KMS-11 (cell line): ENCODE measurements around the gene TENT5A.
A peak's percentile ranks its signal among the peaks of the same experiment; 100 is the strongest.

Source experiments
- H2AFZ ChIP-seq: fragments of 200-600 bp; sonication (generic); 2 replicates; pipeline ENCODE4 v1.6.1; 2016; ENCODE audit warnings: antibody characterized with exemption, mixed run types, low read depth
- H3K27ac ChIP-seq: fragments of 200-600 bp; sonication (generic); 2 replicates; pipeline ENCODE4 v1.6.1; 2016; ENCODE audit warnings: mild to moderate bottlenecking, mixed run types
- H3K27me3 ChIP-seq: fragments of 200-600 bp; sonication (generic); 2 replicates; pipeline ENCODE4 v1.6.1; 2017; ENCODE audit warnings: mild to moderate bottlenecking, low read depth, mixed run types, moderate library complexity; ENCODE audit not compliant: insufficient read depth
- H3K36me3 ChIP-seq: fragments of 200-600 bp; sonication (generic); 2 replicates; pipeline ENCODE4 v1.6.1; 2017; ENCODE audit warnings: mild to moderate bottlenecking, mixed run types; ENCODE audit not compliant: insufficient read depth
- H3K4me1 ChIP-seq: fragments of 200-600 bp; sonication (generic); 2 replicates; pipeline ENCODE4 v1.6.1; 2016; ENCODE audit warnings: mild to moderate bottlenecking, low read depth, mixed run types; ENCODE audit not compliant: poor library complexity, severe bottlenecking
- H3K4me2 ChIP-seq: fragments of 200-600 bp; sonication (generic); 2 replicates; pipeline ENCODE4 v1.7.0; 2016; ENCODE audit warnings: mild to moderate bottlenecking, mixed run types
- H3K4me3 ChIP-seq: fragments of 200-600 bp; sonication (generic); IDR thresholded peaks from 2 replicates; pipeline ENCODE4 v1.6.1; 2017; ENCODE audit warnings: low read depth, low read length, mixed read lengths; ENCODE audit not compliant: insufficient read depth
- H3K79me2 ChIP-seq: fragments of 200-600 bp; sonication (generic); 2 replicates; pipeline ENCODE4 v1.6.1; 2016; ENCODE audit warnings: low read depth, mixed run types; ENCODE audit not compliant: insufficient read depth
- H3K9ac ChIP-seq: fragments of 200-600 bp; sonication (generic); 2 replicates; pipeline ENCODE4 v1.6.1; 2016; ENCODE audit warnings: mild to moderate bottlenecking, mixed run types
- H4K20me1 ChIP-seq: fragments of 200-600 bp; sonication (generic); 2 replicates; pipeline ENCODE4 v1.6.1; 2016; ENCODE audit warnings: mild to moderate bottlenecking, mixed run types; ENCODE audit not compliant: insufficient read depth
- TF ChIP-seq, protein P1 (sequence below): fragments of 200-600 bp; sonication (generic); conservative IDR thresholded peaks from 2 replicates; pipeline ENCODE4 v1.6.1; 2017; ENCODE audit warnings: low read depth, mild to moderate bottlenecking, antibody characterized with exemption, low read length, moderate library complexity, mixed read lengths

TENT5A gene

GRCh38 chr6:81755551-81755950, 3.1 kb upstream of the TENT5A start:
- Histone ChIP-seq H4K20me1 (no peaks in the 10 kb centered on the region), H3K4me3 (no peak overlapping the region), H3K27me3 (no peaks in the 10 kb centered on the region), H3K79me2 (no peaks in the 10 kb centered on the region), H3K9ac (no peak overlapping the region), H3K27ac (no peak overlapping the region), H3K4me1 (no peaks in the 10 kb centered on the region), H3K4me2 (no peak overlapping the region), H3K36me3 (no peaks in the 10 kb centered on the region), H2AFZ (no peak overlapping the region)
- TF ChIP-seq, protein P1, sequence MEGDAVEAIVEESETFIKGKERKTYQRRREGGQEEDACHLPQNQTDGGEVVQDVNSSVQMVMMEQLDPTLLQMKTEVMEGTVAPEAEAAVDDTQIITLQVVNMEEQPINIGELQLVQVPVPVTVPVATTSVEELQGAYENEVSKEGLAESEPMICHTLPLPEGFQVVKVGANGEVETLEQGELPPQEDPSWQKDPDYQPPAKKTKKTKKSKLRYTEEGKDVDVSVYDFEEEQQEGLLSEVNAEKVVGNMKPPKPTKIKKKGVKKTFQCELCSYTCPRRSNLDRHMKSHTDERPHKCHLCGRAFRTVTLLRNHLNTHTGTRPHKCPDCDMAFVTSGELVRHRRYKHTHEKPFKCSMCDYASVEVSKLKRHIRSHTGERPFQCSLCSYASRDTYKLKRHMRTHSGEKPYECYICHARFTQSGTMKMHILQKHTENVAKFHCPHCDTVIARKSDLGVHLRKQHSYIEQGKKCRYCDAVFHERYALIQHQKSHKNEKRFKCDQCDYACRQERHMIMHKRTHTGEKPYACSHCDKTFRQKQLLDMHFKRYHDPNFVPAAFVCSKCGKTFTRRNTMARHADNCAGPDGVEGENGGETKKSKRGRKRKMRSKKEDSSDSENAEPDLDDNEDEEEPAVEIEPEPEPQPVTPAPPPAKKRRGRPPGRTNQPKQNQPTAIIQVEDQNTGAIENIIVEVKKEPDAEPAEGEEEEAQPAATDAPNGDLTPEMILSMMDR = no peak

DNA sequence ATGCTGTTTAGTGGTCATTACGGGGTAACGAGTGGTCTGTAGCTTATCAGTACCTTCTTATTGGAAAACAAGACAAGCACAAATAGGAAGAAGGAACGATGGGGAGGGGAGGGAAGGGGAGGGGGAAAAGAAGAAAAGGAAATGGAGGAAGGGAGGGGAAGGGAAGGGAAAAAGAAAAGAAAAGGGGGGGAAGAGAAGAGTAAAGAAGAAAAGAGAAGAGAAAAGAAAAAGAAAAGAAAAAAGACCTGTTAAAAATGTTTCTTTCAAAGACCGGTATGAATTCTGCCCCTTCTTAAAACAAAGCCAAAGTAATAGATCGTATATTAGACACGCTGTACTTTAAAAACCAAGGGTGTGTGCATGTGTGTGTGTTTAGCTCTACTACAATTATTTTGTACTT, 2.4 kb upstream of the TENT5A start:
- no peak overlapping the region for H3K4me3 ChIP-seq

DNA sequence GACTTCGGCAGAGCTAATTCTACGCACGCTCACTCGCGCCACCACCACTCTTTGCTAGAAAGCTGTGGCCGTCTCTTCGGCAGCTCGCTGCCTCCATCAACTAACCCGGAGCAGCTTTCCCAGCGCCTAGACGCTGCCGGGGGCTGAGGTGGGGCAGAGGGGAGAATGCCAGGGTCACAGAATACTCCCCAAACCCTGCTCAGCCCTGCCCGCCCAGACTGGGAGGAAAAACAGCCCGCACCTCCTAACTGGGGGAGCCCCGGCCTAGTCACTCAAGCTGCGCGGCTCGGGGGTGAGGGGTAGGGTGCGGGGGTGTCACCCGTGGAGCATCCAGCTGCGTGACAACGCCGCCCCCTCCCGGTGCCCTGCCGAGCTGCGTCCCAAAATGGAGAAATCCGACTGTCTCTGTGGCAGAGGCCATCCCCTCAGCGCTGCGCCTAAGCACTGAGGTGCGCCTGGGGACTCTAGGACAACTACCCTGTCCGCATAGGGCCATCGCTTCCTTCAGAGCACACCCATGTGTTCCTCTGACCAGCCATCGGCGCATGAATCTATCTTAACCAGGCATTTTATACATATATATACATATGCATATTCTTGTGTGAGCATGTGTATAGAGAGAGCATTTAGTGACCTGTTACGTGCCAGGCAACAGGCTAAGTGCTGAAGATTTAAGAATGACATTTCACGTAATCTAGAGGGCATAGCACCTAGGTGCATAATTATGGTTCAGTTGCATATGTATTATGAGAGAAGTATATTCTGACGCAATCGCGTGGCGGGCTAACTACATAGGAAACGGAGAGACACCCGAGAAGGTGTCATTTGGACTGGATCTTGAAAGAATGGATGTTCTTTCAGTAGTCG, 1.5 kb upstream of the TENT5A start:
- H3K4me1 ChIP-seq = no peaks in the 10 kb centered on the region
- TF ChIP-seq, protein P1 = peak; percentile 70
- H4K20me1 ChIP-seq = no peaks in the 10 kb centered on the region
- peak overlapping the region; percentile 78 for H2AFZ ChIP-seq
- peak overlapping the region; percentile 70 for H3K27ac ChIP-seq
- H3K9ac ChIP-seq = peak overlapping the region; percentile 62; the same call in 1 of the 2 replicates
- H3K79me2 ChIP-seq = no peaks in the 10 kb centered on the region
- no peak overlapping the region for H3K4me3 ChIP-seq
- H3K4me2 ChIP-seq = peak overlapping the region; percentile 45
- no peaks in the 10 kb centered on the region for H3K36me3 ChIP-seq
- no peaks in the 10 kb centered on the region for H3K27me3 ChIP-seq

More for the DNA sequence above, 2.4 kb upstream of the TENT5A start:
- Histone ChIP-seq H4K20me1 (no peaks in the 10 kb centered on the region), H3K4me2 (no peak overlapping the region), H3K27ac (no peak overlapping the region), H3K36me3 (no peaks in the 10 kb centered on the region), H2AFZ (no peak overlapping the region), H3K9ac (no peak overlapping the region), H3K27me3 (no peaks in the 10 kb centered on the region), H3K79me2 (no peaks in the 10 kb centered on the region), H3K4me1 (no peaks in the 10 kb centered on the region)
- TF ChIP-seq, protein P1 = no peak

DNA sequence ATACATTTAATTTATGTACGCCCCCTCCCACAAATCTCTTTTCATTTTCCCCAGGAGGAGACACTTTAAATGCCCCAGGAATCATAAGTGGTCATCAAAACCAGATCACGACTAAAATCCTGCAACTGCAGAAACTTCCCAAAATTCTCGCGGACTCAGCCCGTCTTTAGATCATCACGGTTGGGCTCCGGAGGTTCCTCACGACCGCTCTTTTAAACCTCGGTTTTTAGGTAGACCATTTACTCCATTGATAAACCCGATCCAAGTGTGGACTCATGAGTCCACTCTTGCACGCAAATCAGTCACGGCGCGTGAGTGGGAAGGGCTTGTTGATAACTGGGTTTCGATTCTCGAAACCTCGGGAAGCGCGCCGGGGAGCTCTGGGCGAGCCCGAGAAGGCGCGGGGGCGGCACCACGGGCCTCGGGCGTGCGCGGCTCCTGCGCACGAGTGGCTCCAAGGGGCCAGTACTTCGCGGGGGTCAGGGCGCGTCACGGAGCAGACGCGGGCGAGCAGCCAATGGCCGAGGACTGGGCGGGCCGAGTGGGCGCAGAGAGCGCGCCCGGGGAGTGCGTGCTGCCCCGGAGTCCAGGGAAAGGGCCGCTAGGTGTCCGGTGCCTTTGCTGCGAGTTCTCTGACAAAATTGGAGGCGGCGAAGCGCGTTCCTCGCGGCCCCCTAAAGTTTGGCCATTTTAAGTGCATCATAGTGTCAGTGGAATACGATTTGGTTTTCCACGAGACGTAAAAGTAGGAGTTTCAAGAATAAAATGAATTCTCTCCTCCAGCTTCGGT, 635 bp upstream of the TENT5A start:
- no peaks in the 10 kb centered on the region for H4K20me1 ChIP-seq
- H3K27me3 ChIP-seq = no peaks in the 10 kb centered on the region
- H3K4me1 ChIP-seq = no peaks in the 10 kb centered on the region
- TF ChIP-seq, protein P1 = no peak
- H2AFZ ChIP-seq = peak overlapping the region; percentile 78
- H3K4me2 ChIP-seq = peak overlapping the region; percentile 45
- peak overlapping the region; percentile 70 for H3K27ac ChIP-seq
- no peaks in the 10 kb centered on the region for H3K79me2 ChIP-seq
- H3K36me3 ChIP-seq = no peaks in the 10 kb centered on the region
- peak overlapping the region; percentile 62 for H3K9ac ChIP-seq
- no peak overlapping the region for H3K4me3 ChIP-seq
